ENCODE measurements around the gene SUMF1. TPM values are rescaled to one million over a fixed set of nuclear protein-coding genes. Genes with fewer than 3 reads are reported as not detected.

SUMF1 gene
- total RNA-seq, 1 experiment from 2014 or later = 26.6 TPM

GRCh38 chr3:4509983-4510755, 43.1 kb upstream of the SUMF1 start:
- Histone ChIP-seq H3K79me2 (ENCODE audit: insufficient read depth, low read length) (no peaks in the 10 kb centered on the region), H3K27ac (ENCODE audit: low read depth, low read length) (no peak overlapping the region), H2AFZ (ENCODE audit: low read depth, low read length, poor library complexity, severe bottlenecking) (no peak overlapping the region), H3K9ac (ENCODE audit: low read length) (no peak overlapping the region), H3K9me2 (ENCODE audit: insufficient read depth) (no peaks in the 10 kb centered on the region), H3K4me3 (replicated peaks in 1 of 2; ENCODE audit: low read depth in 1 of 2, low read length in 2 of 2) (no peak overlapping the region), H3K9me3 (ENCODE audit: control insufficient read depth in 1 of 2, insufficient read depth in 1 of 2, low read depth in 1 of 2, low read length in 2 of 2) (no peaks in the 10 kb centered on the region), H4K20me1 (ENCODE audit: insufficient read depth) (no peaks in the 10 kb centered on the region), H3K36me3 (ENCODE audit: control insufficient read depth in 1 of 2, insufficient read depth in 2 of 2, low read length in 2 of 2) (no peaks in the 10 kb centered on the region), H3K4me1 (ENCODE audit: control insufficient read depth in 1 of 2, insufficient read depth in 2 of 2, low read length in 2 of 2) (no peaks in the 10 kb centered on the region), H3K27me3 (ENCODE audit: insufficient read depth, low read length) (0 out of 2 replicates have a peak, but pooled peaks cover 4% of the 10 kb centered on the region), H3K4me2 (ENCODE audit: low read length) (no peak overlapping the region)
- ChIA-PET RAD21 (ENCODE audit: low non-redundant PET in 1 of 2, low total read pairs in 2 of 2, uncharacterized antibody in 2 of 2, unreplicated experiment in 2 of 2) (no interaction called here), POLR2A (no interaction called here), CTCF (no interaction called here)
- no TSS peak for BruUV-seq (replicated peaks)
- intact Hi-C loops (cut with micrococcal nuclease) = no loop called here
- DNase-seq (ENCODE audit: low read depth, low spot score) (no peak), ATAC-seq (no peak)
- TF ChIP-seq CTCF (IDR thresholded peaks at IDR 0.05 in 2 of 3, conservative IDR thresholded peaks at IDR 0.05 in 1 of 3; ENCODE audit: borderline replicate concordance in 1 of 3, insufficient read depth in 1 of 3, low read depth in 2 of 3, low read length in 2 of 3) (no peak), REST (IDR thresholded peaks at IDR 0.05; ENCODE audit: low read depth) (no peak), SP1 (IDR thresholded peaks at IDR 0.05; ENCODE audit: low read depth) (no peak), CBX3 (IDR thresholded peaks at IDR 0.05; ENCODE audit: low read depth) (no peak), ZFX (IDR thresholded peaks at IDR 0.05) (no peak), EZH2 (IDR thresholded peaks at IDR 0.05) (no peak), MAX (IDR thresholded peaks at IDR 0.05) (no peak), EZH2phosphoT487 (IDR thresholded peaks at IDR 0.05; ENCODE audit: borderline replicate concordance) (no peak), ZNF274 (IDR thresholded peaks at IDR 0.05; ENCODE audit: low read depth, low read length) (no peak)
- TF ChIP-seq, protein P1, sequence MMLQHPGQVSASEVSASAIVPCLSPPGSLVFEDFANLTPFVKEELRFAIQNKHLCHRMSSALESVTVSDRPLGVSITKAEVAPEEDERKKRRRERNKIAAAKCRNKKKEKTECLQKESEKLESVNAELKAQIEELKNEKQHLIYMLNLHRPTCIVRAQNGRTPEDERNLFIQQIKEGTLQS (IDR thresholded peaks at IDR 0.05) = no peak
- TF ChIP-seq, protein P2, sequence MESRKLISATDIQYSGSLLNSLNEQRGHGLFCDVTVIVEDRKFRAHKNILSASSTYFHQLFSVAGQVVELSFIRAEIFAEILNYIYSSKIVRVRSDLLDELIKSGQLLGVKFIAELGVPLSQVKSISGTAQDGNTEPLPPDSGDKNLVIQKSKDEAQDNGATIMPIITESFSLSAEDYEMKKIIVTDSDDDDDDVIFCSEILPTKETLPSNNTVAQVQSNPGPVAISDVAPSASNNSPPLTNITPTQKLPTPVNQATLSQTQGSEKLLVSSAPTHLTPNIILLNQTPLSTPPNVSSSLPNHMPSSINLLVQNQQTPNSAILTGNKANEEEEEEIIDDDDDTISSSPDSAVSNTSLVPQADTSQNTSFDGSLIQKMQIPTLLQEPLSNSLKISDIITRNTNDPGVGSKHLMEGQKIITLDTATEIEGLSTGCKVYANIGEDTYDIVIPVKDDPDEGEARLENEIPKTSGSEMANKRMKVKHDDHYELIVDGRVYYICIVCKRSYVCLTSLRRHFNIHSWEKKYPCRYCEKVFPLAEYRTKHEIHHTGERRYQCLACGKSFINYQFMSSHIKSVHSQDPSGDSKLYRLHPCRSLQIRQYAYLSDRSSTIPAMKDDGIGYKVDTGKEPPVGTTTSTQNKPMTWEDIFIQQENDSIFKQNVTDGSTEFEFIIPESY (IDR thresholded peaks at IDR 0.05; ENCODE audit: extremely low read depth, insufficient replicate concordance, low read length) = no peak
